IPS DF 4.7 (cell line): ENCODE data around the gene ETS1.
"Not testable (repeated sequence)": the region's sequence is repeated elsewhere in the genome, so short reads cannot be mapped to it uniquely, and the experiment has no call there.

Source experiments
- DNase-seq: peaks from one replicate; pipeline ENCODE4 v3.0.0-alpha.2; 2013; ENCODE audit warnings: low spot score; ENCODE audit errors: extremely low read depth

Gene ETS1

GRCh38 chr11:128465531-128465930, 121.8 kb downstream of the ETS1 start:
- DNase-seq = no peak

GRCh38 chr11:128464878-128465450, 122.4 kb downstream of the ETS1 start:
- DNase-seq = no peak

- no peak for DNase-seq
These were observed 123.4 kb downstream of the ETS1 start for GRCh38 chr11:128463979-128464378.

- no peak for DNase-seq
These were observed 124.0 kb downstream of the ETS1 start for GRCh38 chr11:128463371-128463829.

GRCh38 chr11:128462922-128463321, 124.4 kb downstream of the ETS1 start:
- DNase-seq = no peak

GRCh38 chr11:128462189-128462588, 125.2 kb downstream of the ETS1 start:
- no peak for DNase-seq

DNA sequence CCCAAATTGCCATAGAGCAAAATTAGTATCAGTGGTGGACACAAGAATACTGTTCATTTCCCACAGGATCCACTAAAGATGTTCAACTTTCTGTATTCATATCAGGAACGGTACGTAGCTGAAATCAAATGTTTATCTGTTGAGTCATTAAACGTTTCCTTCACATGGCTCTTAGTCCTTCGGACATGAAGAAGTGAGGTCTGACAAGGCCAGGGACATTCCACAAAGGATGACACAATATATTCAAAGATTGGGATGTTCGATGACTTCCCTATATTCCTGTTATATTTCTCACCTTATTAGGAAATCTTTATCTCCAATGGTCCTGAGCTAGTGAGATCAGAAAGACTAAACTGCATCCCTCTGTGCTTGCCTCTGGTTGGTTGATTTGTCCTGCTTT, 129.0 kb downstream of the ETS1 start:
- no peak for DNase-seq

GRCh38 chr11:128457874-128458273, 129.5 kb downstream of the ETS1 start:
- DNase-seq = no peak

DNA sequence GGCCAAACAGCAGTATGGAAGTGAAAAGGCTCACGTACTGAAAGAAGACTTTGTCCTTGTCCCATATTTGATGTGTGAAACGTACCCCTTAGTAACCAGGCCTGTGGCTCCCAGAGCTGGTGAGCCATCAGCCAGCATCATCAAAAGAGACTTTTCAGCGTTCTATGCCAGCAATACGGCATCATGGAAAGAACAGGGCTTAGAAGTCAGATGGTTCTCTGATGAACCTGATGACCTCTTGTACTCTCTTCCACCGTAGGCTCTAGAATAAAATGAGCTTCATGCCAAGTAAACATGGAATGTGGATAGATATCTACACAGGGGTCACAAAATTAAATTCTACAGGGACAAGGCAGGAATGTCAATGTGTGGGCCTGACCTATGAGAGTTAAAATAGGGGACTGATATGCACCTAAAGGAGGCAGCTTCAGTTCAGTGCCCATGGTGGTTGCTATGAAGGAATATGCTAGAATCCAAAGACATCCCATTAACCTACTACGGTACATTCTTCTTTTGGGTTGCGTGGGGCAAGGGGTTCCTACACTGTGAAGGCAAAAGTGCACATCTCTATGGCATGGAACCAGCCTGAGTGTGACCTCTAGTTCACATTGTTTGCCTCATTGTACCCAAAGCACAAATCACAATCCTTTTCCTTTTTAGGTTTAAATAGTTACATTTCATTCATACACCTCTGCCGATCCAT, 130.6 kb downstream of the ETS1 start:
- no peak for DNase-seq

DNA sequence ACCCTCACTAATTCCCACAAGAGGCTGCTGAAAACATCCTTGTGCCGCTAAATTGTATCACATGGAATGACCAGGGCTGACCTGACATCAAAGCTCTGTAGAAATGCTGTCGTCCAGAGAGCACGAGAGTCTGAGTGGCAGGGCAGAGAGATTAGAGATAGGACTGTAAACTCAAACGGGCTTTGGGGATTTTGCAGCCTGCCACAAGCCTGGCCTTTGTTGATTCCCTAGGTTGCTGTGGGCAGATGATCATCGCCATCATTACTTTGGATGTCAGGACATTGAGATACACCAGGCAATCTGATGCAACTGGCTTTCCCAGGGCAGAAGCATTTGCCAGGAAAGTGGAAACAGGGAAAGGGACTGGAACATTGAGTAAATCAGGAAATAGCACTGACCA, 131.6 kb downstream of the ETS1 start:
- no peak for DNase-seq

- DNase-seq = no peak
These were observed 133.7 kb downstream of the ETS1 start for GRCh38 chr11:128453444-128454336.

DNA sequence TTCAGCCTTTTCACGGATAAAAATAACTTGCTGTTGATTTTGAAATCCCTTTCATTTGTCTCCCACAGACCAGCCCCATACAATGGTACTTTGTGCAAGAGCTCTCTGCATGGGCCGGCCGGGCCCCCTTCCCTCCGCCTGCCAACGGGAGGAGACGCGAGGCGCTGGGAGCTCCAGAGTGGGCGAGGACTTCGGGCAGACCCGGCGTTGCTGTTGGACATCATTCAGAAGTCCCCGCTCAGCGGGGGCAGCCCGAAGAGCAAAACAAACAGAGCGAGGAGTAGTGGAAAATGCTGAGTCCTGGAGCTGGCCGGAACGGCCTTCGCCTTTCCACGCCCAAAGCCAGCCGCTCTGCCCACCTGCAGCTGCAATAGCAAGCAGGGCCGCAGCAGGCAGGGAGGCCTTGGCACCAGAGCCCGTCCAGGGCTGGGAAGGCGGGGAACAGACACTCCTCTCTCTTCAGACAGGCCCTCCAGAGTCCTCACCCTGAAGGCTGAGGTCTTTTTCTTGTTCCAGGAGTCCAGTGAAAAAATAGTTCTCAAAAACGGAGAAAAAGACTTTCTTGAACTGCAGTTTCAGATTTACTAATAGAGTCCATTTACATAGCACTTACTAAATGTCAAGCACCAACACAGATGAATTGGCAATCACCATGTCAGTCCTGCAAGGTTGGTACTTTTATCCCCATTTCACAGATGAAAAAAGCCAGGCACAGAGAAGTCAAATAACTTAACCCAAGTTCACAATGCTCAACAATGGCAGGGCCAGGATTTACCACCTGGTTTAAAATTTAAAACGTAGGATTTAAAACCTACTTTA, 135.5 kb downstream of the ETS1 start:
- no peak for DNase-seq

- no peak for DNase-seq
These were observed 136.3 kb downstream of the ETS1 start for GRCh38 chr11:128450882-128451651.

- not testable (repeated sequence) for DNase-seq
These were observed 136.9 kb downstream of the ETS1 start for GRCh38 chr11:128450425-128450824.

GRCh38 chr11:128448981-128449713, 138.2 kb downstream of the ETS1 start:
- no peak for DNase-seq

DNA sequence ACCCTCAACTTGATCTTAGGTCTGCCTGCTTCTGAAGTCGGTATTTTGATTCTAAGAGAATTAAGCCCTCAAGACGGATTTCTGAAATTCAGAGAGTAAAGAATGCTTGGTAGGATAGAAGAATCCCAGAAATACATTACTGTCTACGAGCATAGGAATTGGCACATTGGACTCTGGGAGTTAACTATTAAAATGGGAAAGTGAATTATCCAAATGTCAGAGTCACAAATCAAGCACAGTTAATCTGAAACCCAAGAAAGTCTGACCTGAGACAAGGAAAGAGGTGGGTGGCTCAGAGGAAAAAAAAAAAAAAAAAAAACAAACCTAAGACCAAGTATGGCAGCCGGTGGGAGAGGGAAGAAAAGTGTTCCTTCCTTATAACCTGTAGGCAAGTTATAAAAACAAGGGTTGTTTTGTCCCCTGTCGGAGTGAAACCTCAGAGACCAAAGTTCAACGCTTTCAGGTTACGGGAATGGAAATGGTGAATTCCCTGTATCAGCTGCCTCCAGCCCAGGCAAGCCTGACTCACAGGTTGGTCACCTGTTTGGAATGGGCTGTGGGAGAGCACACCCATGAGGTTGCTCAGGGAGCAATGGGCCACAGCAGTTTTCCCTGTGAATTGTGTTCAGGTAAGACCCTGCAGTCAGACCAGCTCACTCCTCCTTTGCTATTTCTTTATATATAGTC, 139.0 kb downstream of the ETS1 start:
- DNase-seq = no peak

GRCh38 chr11:128447233-128447632, 140.1 kb downstream of the ETS1 start:
- DNase-seq = no peak

- not testable (repeated sequence) for DNase-seq
These were observed 141.4 kb downstream of the ETS1 start for GRCh38 chr11:128445921-128446320.

GRCh38 chr11:128437136-128437535, 150.2 kb downstream of the ETS1 start:
- DNase-seq = no peak
